AG04450 (cell line): ENCODE results near the gene RHBDF2. TPM values are rescaled to one million over a fixed set of nuclear protein-coding genes. Genes with fewer than 3 reads are reported as not detected.

ENCODE experiments used
- CTCF ChIA-PET: fragments of 300-600, 350-600 bp; formaldehyde crosslinking; extraction: SDS; loops from one replicate; lab custom pipeline; 2022; ENCODE audit warnings: antibody characterized with exemption, inconsistent platforms; lab: Charles Lee
- POLR2A ChIA-PET: fragments of 350-600 bp; formaldehyde crosslinking; extraction: SDS; loops from one replicate; lab custom pipeline; 2021; ENCODE audit warnings: antibody characterized with exemption, inconsistent platforms; lab: Yijun Ruan, JAX
- DNase-seq: peaks from one replicate; pipeline ENCODE4 v3.0.0-alpha.2; 2011; ENCODE audit warnings: low read depth, low spot score
- H3K27ac ChIP-seq: one replicate; pipeline ENCODE4 v1.5.1; 2012; ENCODE audit warnings: low read depth, low read length, control low read depth
- H3K27me3 ChIP-seq: one replicate; pipeline ENCODE4 v1.6.0; 2012; ENCODE audit warnings: low read length; ENCODE audit not compliant: control insufficient read depth, insufficient read depth
- H3K4me3 ChIP-seq: 2 replicates; pipeline ENCODE4 v1.5.1; 2011; ENCODE audit warnings: mild to moderate bottlenecking, low read depth, low read length, control low read depth
- H3K9me3 ChIP-seq: 2 replicates; pipeline ENCODE4 v1.5.1; 2012; ENCODE audit warnings: low read length; ENCODE audit not compliant: control insufficient read depth, insufficient read depth
- polyA plus RNA-seq: library from polyadenylated mRNA; depleted of rRNA; stranded (reverse); fragments of >200 nt; gene quantifications from 2 replicates; pipeline ENCODE4 v1.2.3, GENCODE V29; 2011; rRNA removed
- TF ChIP-seq, protein P1 (sequence below): IDR thresholded peaks from 2 replicates; pipeline ENCODE4 v1.5.1; 2011; ENCODE audit warnings: low read depth, low read length, control low read depth, inconsistent platforms

The RHBDF2 gene
- polyA plus RNA-seq, 1 experiment = 5.4 TPM

DNA sequence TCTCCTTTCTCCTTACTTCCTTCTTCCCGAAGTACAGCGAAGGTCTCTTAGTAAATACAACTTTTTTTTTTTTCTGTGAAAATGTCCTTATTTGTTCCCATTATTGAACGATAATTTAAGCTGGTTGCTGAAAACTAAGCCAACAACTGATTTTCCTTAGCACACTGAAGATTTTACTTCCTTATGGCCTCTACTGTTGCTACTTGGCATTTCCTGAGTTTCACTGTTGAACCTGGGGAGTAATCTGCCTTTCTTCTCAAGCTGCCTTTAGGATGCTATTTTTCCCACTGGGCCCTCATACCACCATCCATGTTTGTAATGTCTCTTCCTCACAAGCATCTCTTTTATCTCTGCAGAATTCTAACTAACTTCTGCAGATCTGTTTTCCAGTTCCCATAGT is 74.4 kb downstream of the RHBDF2 start:
- no peak for DNase-seq
- Histone ChIP-seq H3K4me3 (no peak overlapping the region), H3K9me3 (no peaks in the 10 kb centered on the region), H3K27me3 (no peaks in the 10 kb centered on the region), H3K27ac (no peak overlapping the region)
- ChIA-PET POLR2A (interaction anchor here (0.6 to 1.1 kb wide), 2 partner anchors 20 to 102 kb away, joined by 3 to 5 read pairs; no protein-coding TSS in a partner anchor), CTCF (interaction anchor here (0.8 to 1.6 kb wide), 2 partner anchors 80 to 266 kb away, joined by 3 to 4 read pairs; no protein-coding TSS in a partner anchor)
- TF ChIP-seq, protein P1, sequence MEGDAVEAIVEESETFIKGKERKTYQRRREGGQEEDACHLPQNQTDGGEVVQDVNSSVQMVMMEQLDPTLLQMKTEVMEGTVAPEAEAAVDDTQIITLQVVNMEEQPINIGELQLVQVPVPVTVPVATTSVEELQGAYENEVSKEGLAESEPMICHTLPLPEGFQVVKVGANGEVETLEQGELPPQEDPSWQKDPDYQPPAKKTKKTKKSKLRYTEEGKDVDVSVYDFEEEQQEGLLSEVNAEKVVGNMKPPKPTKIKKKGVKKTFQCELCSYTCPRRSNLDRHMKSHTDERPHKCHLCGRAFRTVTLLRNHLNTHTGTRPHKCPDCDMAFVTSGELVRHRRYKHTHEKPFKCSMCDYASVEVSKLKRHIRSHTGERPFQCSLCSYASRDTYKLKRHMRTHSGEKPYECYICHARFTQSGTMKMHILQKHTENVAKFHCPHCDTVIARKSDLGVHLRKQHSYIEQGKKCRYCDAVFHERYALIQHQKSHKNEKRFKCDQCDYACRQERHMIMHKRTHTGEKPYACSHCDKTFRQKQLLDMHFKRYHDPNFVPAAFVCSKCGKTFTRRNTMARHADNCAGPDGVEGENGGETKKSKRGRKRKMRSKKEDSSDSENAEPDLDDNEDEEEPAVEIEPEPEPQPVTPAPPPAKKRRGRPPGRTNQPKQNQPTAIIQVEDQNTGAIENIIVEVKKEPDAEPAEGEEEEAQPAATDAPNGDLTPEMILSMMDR = no peak

DNA sequence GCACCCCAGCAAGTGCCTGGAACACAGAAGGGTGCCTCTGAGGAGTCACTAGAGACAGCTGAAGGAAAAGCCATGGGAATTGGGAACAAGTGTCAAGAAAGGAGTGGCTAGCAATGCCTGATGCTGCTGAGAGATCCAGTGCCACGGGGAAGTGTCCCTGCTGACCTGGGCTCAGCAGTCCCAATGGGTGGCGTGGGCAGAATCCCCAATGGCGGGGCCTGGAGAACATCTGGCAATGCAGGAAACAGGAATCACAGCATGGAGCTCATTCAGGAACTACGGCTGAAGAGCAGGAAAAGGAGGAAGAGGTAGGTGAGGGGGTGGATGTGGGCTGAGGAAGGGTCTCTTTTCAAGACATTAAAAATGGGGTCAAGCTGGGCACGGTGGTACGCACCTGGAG is 78.4 kb downstream of the RHBDF2 start:
- H3K27me3 ChIP-seq = no peaks in the 10 kb centered on the region
- H3K27ac ChIP-seq = no peak overlapping the region
- ChIA-PET CTCF (no interaction called here), POLR2A (no interaction called here)
- H3K4me3 ChIP-seq = no peak overlapping the region
- no peak for DNase-seq
- H3K9me3 ChIP-seq = no peaks in the 10 kb centered on the region; the same call in 1 of the 2 replicates
- TF ChIP-seq, protein P1 = no peak

DNA sequence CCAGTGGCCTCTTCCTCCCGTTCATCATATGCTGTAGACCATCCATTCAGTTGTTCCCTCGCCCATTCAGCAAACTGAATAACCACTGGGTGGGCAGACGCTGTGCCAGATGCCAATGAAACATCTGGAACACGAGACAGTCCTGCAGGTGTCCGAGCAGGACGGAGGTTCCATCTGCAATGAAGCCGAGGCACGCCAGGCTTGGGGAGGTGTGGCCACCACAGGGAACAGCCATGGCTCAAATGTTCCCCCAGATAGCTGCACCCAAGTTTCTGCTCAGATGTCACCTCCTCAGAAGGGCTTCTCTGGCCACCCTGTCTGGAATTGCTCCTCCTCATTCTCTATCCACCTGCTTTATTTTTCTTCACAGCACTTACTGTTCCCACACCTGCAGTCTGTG is 78.8 kb downstream of the RHBDF2 start:
- TF ChIP-seq, protein P1 = no peak
- CTCF ChIA-PET = no interaction called here
- no peaks in the 10 kb centered on the region; the same call in 1 of the 2 replicates for H3K9me3 ChIP-seq
- POLR2A ChIA-PET = no interaction called here
- no peak overlapping the region for H3K4me3 ChIP-seq
- no peak for DNase-seq
- no peak overlapping the region for H3K27ac ChIP-seq
- H3K27me3 ChIP-seq = no peaks in the 10 kb centered on the region

DNA sequence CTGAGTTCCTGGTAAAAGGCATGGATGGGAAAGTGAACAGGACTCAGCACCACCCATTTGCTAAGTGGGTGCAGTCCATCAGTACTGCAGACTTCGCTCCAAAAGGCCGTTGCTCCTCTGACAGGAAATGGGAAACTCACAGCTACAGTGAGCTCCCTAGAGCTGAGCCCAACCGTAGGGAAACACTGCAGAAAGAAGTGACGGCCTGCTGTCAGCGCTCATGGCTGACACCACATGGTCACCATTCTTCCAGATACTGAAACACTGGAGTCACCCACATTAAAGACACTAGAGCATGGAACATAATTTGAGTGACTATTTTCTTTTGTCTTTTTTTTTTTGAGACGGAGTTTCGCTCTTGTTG is 80.2 kb downstream of the RHBDF2 start:
- H3K27ac ChIP-seq = peak overlapping the region; percentile 21
- CTCF ChIA-PET = interaction anchor here (0.8 to 1.8 kb wide), 2 partner anchors 23 to 37 kb away, joined by 4 to 6 read pairs; no protein-coding TSS in a partner anchor
- no peaks in the 10 kb centered on the region; the same call in 1 of the 2 replicates for H3K9me3 ChIP-seq
- TF ChIP-seq, protein P1 = no peak
- no peak for DNase-seq
- no peaks in the 10 kb centered on the region for H3K27me3 ChIP-seq
- POLR2A ChIA-PET = no interaction called here
- H3K4me3 ChIP-seq = no peak overlapping the region

Other genes with a start within 250 kb of the RHBDF2 start
- 16.3 and 18.1 TPM in 2 replicates for gene UBALD2, start 236.1 kb downstream of the RHBDF2 start, polyA plus RNA-seq
- 1.1 and 1.2 TPM in 2 replicates for gene QRICH2, start 193.1 kb downstream of the RHBDF2 start, polyA plus RNA-seq
- gene PRPSAP1, start 147.5 kb downstream of the RHBDF2 start, polyA plus RNA-seq = 48.8 and 49.9 TPM in 2 replicates
- 11.6 and 16.2 TPM in 2 replicates for gene SPHK1, start 116.8 kb downstream of the RHBDF2 start, polyA plus RNA-seq
- gene UBE2O, start 48.3 kb downstream of the RHBDF2 start, polyA plus RNA-seq = 14.2 and 14.5 TPM in 2 replicates
- gene AANAT, start 33.8 kb downstream of the RHBDF2 start, polyA plus RNA-seq = 0.12 TPM in 1 of 2 replicates, not detected in the other
- gene CYGB, start 36.3 kb upstream of the RHBDF2 start, polyA plus RNA-seq = 7.4 and 7.7 TPM in 2 replicates
- gene PRCD, start 38.6 kb upstream of the RHBDF2 start, polyA plus RNA-seq = 0.69 and 1.9 TPM in 2 replicates
- gene ST6GALNAC2, start 84.4 kb upstream of the RHBDF2 start, polyA plus RNA-seq = 0.17 and 0.36 TPM in 2 replicates
- gene ST6GALNAC1, start 142.3 kb upstream of the RHBDF2 start, polyA plus RNA-seq = not detected in 2 replicates
- gene MXRA7, start 209.5 kb upstream of the RHBDF2 start, polyA plus RNA-seq = 222 and 265 TPM in 2 replicates
- 12.4 and 17.3 TPM in 2 replicates for gene JMJD6, start 225.2 kb upstream of the RHBDF2 start, polyA plus RNA-seq
- gene METTL23, start 225.4 kb upstream of the RHBDF2 start, polyA plus RNA-seq = 46.8 and 54.4 TPM in 2 replicates
- 170 and 184 TPM in 2 replicates for gene SRSF2, start 235.9 kb upstream of the RHBDF2 start, polyA plus RNA-seq
- 20.3 and 21.1 TPM in 2 replicates for gene MFSD11, start 236.7 kb upstream of the RHBDF2 start, polyA plus RNA-seq